ENCODE data around the gene FHL5.

FHL5 gene

DNA sequence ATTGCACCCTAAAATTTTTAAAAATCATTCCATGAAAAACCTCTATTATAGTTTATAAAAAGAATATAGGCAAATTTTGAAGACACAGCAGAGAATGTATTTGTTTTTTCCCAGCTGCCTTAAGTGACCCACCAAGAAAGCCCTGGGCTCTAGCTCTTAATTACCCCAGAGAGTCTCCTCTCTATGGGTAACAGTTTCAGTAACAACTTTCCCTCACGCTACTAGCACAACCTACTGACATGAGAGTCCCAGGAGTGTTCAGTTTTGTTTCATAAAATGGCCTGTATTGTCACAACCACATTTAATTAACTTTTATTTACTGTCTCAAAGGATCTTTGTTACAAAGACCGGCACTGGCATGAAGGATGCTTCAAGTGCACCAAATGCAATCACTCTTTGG lies 41.5 kb downstream of the FHL5 start:
- Histone ChIP-seq H4K20me1 (ENCODE audit: insufficient read depth, low read length) (no peaks in the 10 kb centered on the region), H3K9ac (ENCODE audit: low read length) (no peak overlapping the region), H3K27ac (ENCODE audit: low read length) (no peak overlapping the region), H3K4me1 (ENCODE audit: low read length) (peaks cover 8% of the 10 kb centered on the region), H3K9me3 (ENCODE audit: insufficient read depth, low read length) (no peaks in the 10 kb centered on the region), H3K79me2 (ENCODE audit: low read length) (no peaks in the 10 kb centered on the region), H2AFZ (ENCODE audit: low read depth, low read length) (no peak overlapping the region), H3K4me2 (ENCODE audit: low read length) (no peak overlapping the region), H3K27me3 (ENCODE audit: low read depth, low read length) (no peaks in the 10 kb centered on the region), H3K4me3 (ENCODE audit: low read length) (no peak overlapping the region), H3K36me3 (replicated peaks; ENCODE audit: low read depth, low read length) (no peaks in the 10 kb centered on the region)
- TF ChIP-seq, protein P1, sequence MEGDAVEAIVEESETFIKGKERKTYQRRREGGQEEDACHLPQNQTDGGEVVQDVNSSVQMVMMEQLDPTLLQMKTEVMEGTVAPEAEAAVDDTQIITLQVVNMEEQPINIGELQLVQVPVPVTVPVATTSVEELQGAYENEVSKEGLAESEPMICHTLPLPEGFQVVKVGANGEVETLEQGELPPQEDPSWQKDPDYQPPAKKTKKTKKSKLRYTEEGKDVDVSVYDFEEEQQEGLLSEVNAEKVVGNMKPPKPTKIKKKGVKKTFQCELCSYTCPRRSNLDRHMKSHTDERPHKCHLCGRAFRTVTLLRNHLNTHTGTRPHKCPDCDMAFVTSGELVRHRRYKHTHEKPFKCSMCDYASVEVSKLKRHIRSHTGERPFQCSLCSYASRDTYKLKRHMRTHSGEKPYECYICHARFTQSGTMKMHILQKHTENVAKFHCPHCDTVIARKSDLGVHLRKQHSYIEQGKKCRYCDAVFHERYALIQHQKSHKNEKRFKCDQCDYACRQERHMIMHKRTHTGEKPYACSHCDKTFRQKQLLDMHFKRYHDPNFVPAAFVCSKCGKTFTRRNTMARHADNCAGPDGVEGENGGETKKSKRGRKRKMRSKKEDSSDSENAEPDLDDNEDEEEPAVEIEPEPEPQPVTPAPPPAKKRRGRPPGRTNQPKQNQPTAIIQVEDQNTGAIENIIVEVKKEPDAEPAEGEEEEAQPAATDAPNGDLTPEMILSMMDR (IDR thresholded peaks at IDR 0.05; ENCODE audit: low read depth, low read length) = no peak
- TF ChIP-seq EZH2phosphoT487 (IDR thresholded peaks at IDR 0.05; ENCODE audit: low read depth) = no peak

DNA sequence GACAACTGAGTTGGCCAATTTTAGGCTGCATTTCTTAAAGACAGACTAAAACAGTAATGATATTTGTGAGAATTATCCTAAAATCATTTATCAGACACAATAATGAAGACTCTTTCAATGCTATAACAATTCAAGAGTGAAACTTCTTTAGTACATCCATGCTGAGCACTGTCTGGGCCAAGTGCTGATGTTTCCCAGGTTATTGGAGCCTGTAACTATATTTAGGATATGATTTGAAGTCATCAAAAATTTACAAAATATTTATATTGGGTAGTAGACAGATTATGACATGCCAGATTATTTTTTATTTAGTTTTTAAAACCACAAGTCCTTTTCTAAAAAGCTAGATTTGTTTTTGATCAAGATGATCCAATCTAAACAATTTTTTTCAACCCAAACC lies 45.1 kb downstream of the FHL5 start:
- Histone ChIP-seq H3K9me3 (ENCODE audit: insufficient read depth, low read length) (no peaks in the 10 kb centered on the region), H2AFZ (ENCODE audit: low read depth, low read length) (no peak overlapping the region)
- TF ChIP-seq, protein P1 (IDR thresholded peaks at IDR 0.05; ENCODE audit: low read depth, low read length) = no peak
- TF ChIP-seq EZH2phosphoT487 (IDR thresholded peaks at IDR 0.05; ENCODE audit: low read depth) = no peak

DNA sequence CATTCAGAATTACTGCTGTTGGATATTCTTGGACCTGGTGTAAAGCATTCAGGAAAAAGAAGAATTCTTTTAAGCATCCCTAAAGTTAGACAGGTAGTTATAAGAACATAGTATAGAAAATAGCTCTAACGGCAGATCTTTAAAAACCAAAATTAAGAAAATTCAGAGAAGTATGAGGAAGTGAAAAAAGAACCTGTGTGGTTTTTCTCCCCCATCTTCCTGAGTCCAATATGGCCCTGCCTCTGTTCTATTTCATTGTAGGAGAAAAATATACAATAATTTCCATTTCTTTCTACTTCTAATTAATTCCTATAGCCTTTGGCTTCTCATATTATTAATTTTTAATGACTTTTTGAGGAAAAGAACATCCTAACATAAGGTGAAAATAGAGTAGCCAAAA lies 47.1 kb downstream of the FHL5 start:
- Histone ChIP-seq H3K4me2 (ENCODE audit: low read length) (peak overlapping the region; percentile 41; the same call in 1 of the 2 replicates), H3K9me3 (ENCODE audit: insufficient read depth, low read length) (no peaks in the 10 kb centered on the region), H2AFZ (ENCODE audit: low read depth, low read length) (no peak overlapping the region), H3K27ac (ENCODE audit: low read length) (no peak overlapping the region), H3K9ac (ENCODE audit: low read length) (no peak overlapping the region), H3K79me2 (ENCODE audit: low read length) (no peaks in the 10 kb centered on the region), H3K4me1 (ENCODE audit: low read length) (peaks cover 45% of the 10 kb centered on the region), H4K20me1 (ENCODE audit: insufficient read depth, low read length) (no peaks in the 10 kb centered on the region), H3K4me3 (ENCODE audit: low read length) (no peak overlapping the region), H3K36me3 (replicated peaks; ENCODE audit: low read depth, low read length) (no peaks in the 10 kb centered on the region), H3K27me3 (ENCODE audit: low read depth, low read length) (no peaks in the 10 kb centered on the region)
- no peak for TF ChIP-seq EZH2phosphoT487 (IDR thresholded peaks at IDR 0.05; ENCODE audit: low read depth)
- TF ChIP-seq, protein P1 (IDR thresholded peaks at IDR 0.05; ENCODE audit: low read depth, low read length) = no peak

More for the DNA sequence above, 45.1 kb downstream of the FHL5 start:
- Histone ChIP-seq H3K27me3 (ENCODE audit: low read depth, low read length) (no peaks in the 10 kb centered on the region), H3K4me2 (ENCODE audit: low read length) (no peak overlapping the region), H3K4me3 (ENCODE audit: low read length) (no peak overlapping the region), H3K4me1 (ENCODE audit: low read length) (peaks cover 37% of the 10 kb centered on the region), H3K36me3 (replicated peaks; ENCODE audit: low read depth, low read length) (no peaks in the 10 kb centered on the region), H3K27ac (ENCODE audit: low read length) (no peak overlapping the region), H3K79me2 (ENCODE audit: low read length) (no peaks in the 10 kb centered on the region), H4K20me1 (ENCODE audit: insufficient read depth, low read length) (no peaks in the 10 kb centered on the region), H3K9ac (ENCODE audit: low read length) (no peak overlapping the region)

DNA sequence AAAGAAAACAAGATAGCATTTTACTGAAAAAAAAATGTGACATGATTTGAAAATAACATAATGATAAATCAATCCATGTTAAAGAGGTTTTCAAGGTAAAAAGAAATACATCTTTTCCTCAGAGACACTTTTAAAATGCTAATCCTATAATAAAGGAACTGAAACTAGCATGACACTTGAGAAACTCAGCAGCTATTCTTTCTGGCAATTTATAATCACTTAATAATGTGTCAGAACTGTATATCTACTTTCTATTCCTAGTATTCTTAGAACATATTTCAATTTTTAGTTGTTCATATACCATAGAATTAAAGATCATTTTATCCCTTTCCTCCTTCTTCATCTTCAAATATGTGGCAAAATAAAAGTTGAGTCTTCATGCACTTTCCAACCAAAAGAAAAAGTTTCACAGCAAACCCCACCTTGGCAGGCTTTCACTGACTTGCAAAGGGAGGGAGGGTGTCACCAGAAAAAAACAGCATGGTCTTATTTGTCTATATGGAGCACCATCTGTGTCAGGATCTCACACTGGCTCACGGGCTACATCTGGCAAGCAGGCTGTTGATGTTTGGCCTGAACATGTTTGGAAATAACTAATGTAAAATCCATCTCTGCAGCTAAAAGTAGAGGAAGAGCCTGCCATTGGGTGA lies 48.5 kb downstream of the FHL5 start:
- TF ChIP-seq EZH2phosphoT487 (IDR thresholded peaks at IDR 0.05; ENCODE audit: low read depth) = no peak
- TF ChIP-seq, protein P1 (IDR thresholded peaks at IDR 0.05; ENCODE audit: low read depth, low read length) = no peak
- H2AFZ ChIP-seq (ENCODE audit: low read depth, low read length) = no peak overlapping the region
- no peaks in the 10 kb centered on the region for H3K79me2 ChIP-seq (ENCODE audit: low read length)
- peak overlapping the region; percentile 46 for H3K4me2 ChIP-seq (ENCODE audit: low read length)
- no peaks in the 10 kb centered on the region for H4K20me1 ChIP-seq (ENCODE audit: insufficient read depth, low read length)
- H3K4me3 ChIP-seq (ENCODE audit: low read length) = no peak overlapping the region
- H3K27me3 ChIP-seq (ENCODE audit: low read depth, low read length) = no peaks in the 10 kb centered on the region
- H3K9ac ChIP-seq (ENCODE audit: low read length) = no peak overlapping the region
- H3K27ac ChIP-seq (ENCODE audit: low read length) = no peak overlapping the region
- H3K36me3 ChIP-seq (replicated peaks; ENCODE audit: low read depth, low read length) = no peaks in the 10 kb centered on the region
- peaks cover 45% of the 10 kb centered on the region for H3K4me1 ChIP-seq (ENCODE audit: low read length)
- H3K9me3 ChIP-seq (ENCODE audit: insufficient read depth, low read length) = no peaks in the 10 kb centered on the region

Measured in OCI-LY3 (cell line).